Gastrocnemius medialis (tissue), 4 donors: Measurements from ENCODE around the gene MED17.

Source experiments
- CTCF ChIP-seq, 5 experiments: fragments of 450-650 bp in 3 of 5; fragments of 200-600 bp in 2 of 5; sonication (generic) in 2 of 5; IDR thresholded peaks in 4 of 5; conservative IDR thresholded peaks in 1 of 5; 1 replicate in 4 of 5; 2 replicates in 1 of 5; pipeline ENCODE4 v1.5.1; 2016 to 2019; ENCODE audit warnings: antibody characterized with exemption in 5 of 5, mild to moderate bottlenecking in 3 of 5, moderate library complexity in 3 of 5
- POLR2A ChIP-seq, 2 donors: fragments of 450-650 bp; IDR thresholded peaks; one replicate each; pipeline ENCODE4 v1.6.1; 2017; ENCODE audit warnings: antibody characterized with exemption in 2 of 2, mild to moderate bottlenecking in 2 of 2, moderate library complexity in 2 of 2

DNA sequence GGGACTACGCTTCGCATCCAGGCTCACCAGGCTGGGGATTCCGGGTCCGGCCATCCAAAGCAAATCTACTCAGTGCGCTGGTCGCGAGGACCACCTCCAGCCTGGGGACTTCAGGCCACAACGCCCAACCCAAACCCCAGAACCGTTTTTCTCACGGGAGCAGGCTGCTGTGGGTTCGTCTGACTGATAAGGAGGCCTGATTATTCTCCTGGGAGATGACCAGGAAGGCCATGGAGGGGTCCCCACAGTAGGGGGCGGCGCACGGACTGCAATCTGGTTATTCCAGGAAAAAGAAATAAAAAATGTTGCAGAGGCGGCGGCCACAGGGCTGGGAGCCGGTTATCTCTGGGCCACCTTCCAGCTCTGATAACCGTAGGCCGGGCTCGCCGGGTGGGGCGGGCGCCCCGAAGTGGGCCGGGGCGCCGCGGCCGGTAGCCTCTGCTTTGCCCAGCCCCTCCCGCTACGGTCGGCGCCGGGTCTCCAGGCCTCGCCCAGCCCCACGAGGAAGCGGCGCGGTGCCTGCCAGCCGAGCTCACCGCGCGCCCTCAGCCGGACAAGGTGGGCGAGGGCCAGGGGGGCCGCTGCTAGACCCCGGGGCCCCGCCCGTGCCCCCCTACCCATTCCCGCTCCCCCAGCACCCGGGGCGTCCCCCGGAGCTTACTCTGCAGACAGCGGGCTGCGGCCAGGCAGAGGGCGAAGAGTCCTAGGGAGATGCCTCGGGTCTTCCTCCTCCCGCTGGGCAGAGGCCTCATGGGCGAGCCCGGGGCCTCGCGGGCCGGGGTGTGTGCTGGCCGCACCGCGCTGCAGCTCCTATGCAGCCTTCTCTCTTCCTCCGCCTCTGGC is 65.9 kb downstream of the MED17 start:
- TF ChIP-seq CTCF (IDR thresholded peaks at IDR 0.05 in 4 of 5, conservative IDR thresholded peaks at IDR 0.05 in 1 of 5) (no peak), POLR2A (IDR thresholded peaks at IDR 0.05) (no peak)
